NOMO-1 treated with dmso at 0.1 percent for 144 hours (cell line): ENCODE measurements around the gene E2F8.
"Not testable (repeated sequence)": the region's sequence is repeated elsewhere in the genome, so short reads cannot be mapped to it uniquely, and the experiment has no call there.

Source experiments
- DNase-seq: peaks from one replicate; lab custom pipeline; 2025; ENCODE audit not compliant: unreplicated experiment; lab: John Stamatoyannopoulos, UW

Gene E2F8

GRCh38 chr11:19240420-19241259, at the start of gene E2F8:
Gene E2F8 (minus strand): TSS chr11:19240945. CDS start chr11:19240121, 824 bp downstream.
- peak; percentile 86 for DNase-seq

DNA sequence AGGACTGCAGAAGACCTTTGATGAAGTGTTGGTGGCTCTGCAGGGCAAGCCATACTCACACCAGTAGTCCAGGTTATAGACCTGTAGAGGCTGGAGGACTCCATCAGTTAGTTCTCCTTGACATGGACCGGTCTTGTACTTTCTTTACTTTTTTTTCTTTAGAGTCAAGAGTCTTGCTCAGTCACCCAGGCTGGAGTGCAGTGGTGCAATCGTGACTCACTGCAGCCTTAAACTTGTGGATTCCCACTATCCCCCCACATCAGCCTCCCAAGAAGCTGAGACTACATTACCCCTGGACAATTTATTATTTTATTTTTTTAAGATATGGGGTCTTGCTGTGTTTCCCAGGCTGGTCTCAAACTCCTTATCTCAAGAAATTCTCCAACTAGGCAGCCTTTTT, 49.6 kb upstream of the E2F8 start:
- no peak for DNase-seq

- DNase-seq: no peak
Observed at GRCh38 chr11:19288256-19288655, 47.5 kb upstream of the E2F8 start.

DNA sequence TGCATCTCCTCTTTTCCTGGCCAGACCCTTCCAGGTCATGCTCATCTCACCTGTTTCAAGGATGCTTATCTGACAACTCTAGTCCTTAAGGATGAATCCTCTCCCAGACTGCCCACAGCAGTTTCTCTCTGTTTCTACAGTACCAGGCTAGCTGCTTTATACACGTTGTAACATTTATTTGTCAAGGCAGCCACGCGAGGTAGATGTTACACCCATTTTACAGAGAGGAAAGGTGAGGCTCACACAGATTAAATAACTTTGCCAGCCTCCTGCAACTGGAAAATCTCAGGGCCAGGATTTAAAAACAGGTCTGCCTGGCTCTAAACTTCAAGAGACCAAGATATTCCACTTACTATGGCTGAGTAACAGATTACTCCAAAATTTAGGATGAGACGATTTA, 45.7 kb upstream of the E2F8 start:
- no peak for DNase-seq

GRCh38 chr11:19284881-19285280, 44.1 kb upstream of the E2F8 start:
- DNase-seq: no peak

DNA sequence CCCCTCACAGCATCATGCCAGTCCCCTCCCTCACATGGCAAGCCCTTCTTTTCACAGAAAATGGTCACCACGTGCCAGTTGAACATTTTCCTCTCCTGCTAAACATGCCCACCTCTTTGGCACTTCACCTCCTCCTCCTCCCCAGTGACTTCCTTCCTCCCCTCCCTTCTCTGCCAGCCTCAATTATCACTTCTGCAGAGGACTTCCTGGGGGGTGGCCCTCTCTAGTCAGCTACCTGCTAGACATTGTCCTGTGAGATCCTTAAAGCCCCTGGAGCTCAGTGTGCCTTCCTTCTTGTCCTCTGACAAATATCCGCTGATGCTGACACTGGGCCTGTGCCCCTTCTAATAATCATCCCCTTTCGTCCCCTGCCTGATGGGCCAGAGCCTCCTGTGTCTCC, 43.2 kb upstream of the E2F8 start:
- no peak for DNase-seq

DNA sequence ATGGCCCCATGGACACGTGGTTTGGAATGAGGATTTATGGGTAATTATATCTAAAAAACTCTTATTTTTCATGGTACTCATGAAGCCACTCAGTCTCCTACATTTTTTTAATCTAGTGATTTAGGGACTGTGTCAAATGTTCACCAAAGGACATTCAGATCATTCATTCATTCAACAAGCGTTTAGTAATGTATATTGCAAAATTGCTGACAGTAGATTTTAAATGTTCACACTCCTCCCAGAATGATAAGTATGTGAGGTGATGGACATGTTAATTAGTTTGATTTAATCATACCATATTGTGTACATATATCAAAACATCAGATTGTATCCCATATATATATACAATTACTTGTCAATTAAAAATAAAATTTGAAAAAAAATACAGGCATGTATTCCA, 40.8 kb upstream of the E2F8 start:
- no peak for DNase-seq

- no peak for DNase-seq
Observed at GRCh38 chr11:19281041-19281440, 40.3 kb upstream of the E2F8 start.

- DNase-seq: peak; percentile 20
Observed at GRCh38 chr11:19279451-19279850, 38.7 kb upstream of the E2F8 start.

GRCh38 chr11:19276859-19277808, 36.4 kb upstream of the E2F8 start:
- peak; percentile 43 for DNase-seq

GRCh38 chr11:19275496-19275895, 34.8 kb upstream of the E2F8 start:
- DNase-seq: no peak

- DNase-seq: not testable (repeated sequence)
Observed at GRCh38 chr11:19273219-19273618, 32.5 kb upstream of the E2F8 start.

GRCh38 chr11:19268909-19269308, 28.2 kb upstream of the E2F8 start:
- no peak for DNase-seq

DNA sequence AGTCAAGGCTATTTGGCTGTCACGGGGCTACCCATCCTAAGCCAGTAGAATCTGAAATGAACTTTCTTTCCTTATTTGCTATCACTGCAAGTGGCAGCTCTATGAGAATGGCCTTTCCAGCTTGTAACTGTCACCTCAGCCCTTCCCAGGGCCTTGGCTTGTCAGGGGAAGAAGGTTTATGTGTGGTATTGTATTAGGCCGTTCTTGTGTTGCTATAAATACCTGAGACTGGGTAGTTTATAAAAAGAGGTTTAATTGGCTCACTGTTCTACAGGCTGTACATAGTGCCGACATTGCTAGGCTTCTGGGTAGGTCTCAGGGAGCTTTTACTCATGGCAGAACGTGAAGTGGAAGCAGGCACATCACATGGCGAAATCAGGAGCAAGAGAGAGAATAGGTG, 26.8 kb upstream of the E2F8 start:
- DNase-seq: no peak

DNA sequence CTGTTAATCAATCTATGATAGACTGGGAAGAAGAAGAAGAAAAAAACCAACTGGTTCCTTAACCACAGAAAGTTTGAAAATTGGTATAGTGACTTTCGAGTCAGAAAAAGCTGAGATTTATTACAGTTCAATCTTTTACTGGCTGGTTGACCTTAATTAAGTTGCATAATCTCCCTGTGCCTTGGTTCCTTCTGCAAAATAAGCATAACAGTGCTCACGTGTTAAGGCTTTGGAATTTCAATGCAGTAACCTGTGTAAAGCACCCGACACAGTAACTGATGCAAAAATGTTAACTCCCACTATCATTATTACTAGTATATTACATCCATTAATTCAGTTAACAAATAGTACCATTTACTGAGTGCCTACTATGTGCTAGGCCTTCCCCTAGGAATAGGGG, 22.6 kb upstream of the E2F8 start:
- DNase-seq: no peak

GRCh38 chr11:19259487-19260345, 19.0 kb upstream of the E2F8 start:
- DNase-seq: peak; percentile 11

- no peak for DNase-seq
Observed at GRCh38 chr11:19258641-19259230, 18.0 kb upstream of the E2F8 start.

DNA sequence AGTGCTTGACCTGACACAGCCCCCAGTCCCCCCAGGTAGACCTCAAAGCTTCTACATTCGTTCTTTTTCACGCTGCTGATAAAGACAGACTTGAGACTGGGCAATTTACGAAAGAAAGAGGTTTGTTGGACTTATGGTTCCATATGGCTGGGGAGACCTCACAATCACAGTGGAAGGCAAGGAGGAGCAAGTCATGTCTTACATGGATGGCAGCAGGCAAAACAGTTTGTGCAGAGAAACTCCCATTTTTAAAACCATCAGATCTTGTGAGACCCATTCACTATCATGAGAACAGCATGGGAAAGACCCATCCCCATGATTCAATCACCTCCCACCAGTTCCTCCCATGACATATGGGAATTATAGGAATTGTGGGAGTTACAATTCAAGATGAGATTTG, 13.7 kb upstream of the E2F8 start:
- not testable (repeated sequence) for DNase-seq

DNA sequence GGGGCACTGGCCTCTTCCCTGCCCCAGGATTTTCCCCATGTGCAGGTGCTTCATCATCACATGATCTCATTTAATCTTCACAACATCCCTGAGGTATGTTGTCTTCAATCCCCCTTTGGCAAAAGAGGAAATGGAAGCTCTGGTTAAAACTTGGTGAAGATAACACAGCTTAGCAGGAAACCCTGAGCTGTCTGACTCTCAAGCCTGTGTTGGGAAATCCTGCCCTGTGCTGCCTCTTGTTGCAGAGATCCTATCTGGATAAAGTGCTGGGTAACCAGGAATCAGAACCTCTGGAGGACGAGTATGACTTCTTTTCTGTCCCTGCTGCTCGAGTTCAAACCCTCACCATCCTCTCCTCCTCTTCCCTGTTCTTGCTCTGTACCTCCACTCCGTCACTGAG, 13.1 kb upstream of the E2F8 start:
- peak; percentile 32 for DNase-seq

DNA sequence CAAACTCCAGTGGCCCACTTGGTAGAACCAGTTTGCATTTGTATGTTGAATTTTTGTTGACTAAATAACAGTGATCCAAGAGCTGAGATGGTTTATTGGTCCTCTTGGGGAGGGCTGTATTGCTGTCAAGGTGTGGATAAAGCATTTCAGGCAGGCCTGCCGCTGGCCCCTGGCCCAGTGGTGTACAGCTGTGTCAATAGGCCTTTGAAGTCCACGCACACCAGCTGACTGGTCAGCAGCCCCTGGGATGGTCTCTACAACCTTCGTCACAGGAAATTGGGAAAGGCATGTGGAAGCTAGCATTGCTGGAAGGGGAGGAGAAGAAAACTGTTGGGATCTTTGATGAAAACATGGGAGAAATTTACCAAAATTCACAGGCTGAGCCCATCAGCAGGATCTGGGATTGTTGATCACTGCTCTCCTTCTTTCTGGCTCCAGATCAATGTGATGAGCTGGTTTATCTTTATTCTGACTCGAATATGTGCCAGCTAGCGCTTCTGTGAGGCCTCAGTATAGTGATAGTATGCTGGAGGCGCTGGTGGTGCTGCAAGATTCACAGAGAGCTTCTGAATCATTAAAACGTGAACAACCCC, 12.5 kb upstream of the E2F8 start:
- no peak for DNase-seq
